WTC11 (cell line): ENCODE measurements around the gene MEGF6. TPM values are rescaled to one million over a fixed set of nuclear protein-coding genes. Genes with fewer than 3 reads are reported as not detected.

Experiments
- ATAC-seq: fragments of 200-7000 bp; cut with Tn5 transposase; 2 replicates; pipeline ENCODE4 v1.10.0; 2021; ENCODE audit warnings: mild to moderate bottlenecking, moderate library complexity
- CTCF ChIA-PET: fragments of 300-600 bp; sonication (Branson Sonifier 250); formaldehyde crosslinking; loops from one replicate; lab custom pipeline; 2021; ENCODE audit warnings: antibody characterized with exemption; lab: Charles Lee
- POLR2A ChIA-PET: fragments of 350-600 bp; sonication (Branson Sonifier 250); formaldehyde crosslinking; loops from one replicate; lab custom pipeline; 2021; ENCODE audit warnings: antibody characterized with exemption; lab: Charles Lee
- DNase-seq: peaks from one replicate; pipeline ENCODE4 v3.0.0; 2021; ENCODE audit warnings: low spot score
- H3K27ac Mint-ChIP-seq: 2 replicates; pipeline ENCODE4 v1.8.0; 2021; ENCODE audit warnings: mixed read lengths
- H3K27me3 Mint-ChIP-seq: 2 replicates; pipeline ENCODE4 v1.8.0; 2021; ENCODE audit warnings: low read depth, mild to moderate bottlenecking, moderate library complexity, mixed read lengths
- H3K36me3 Mint-ChIP-seq: 2 replicates; pipeline ENCODE4 v1.8.0; 2021; ENCODE audit warnings: mixed read lengths
- H3K4me1 Mint-ChIP-seq: 2 replicates; pipeline ENCODE4 v1.8.0; 2022; ENCODE audit warnings: mixed read lengths
- H3K4me3 Mint-ChIP-seq: 2 replicates; pipeline ENCODE4 v1.8.0; 2021; ENCODE audit warnings: mild to moderate bottlenecking, moderate library complexity, mixed read lengths
- H3K9me3 Mint-ChIP-seq: 2 replicates; pipeline ENCODE4 v1.8.0; 2021; ENCODE audit warnings: mixed read lengths
- ATF1 ChIP-seq: sonication (generic); formaldehyde crosslinking; IDR thresholded peaks from 2 replicates; pipeline ENCODE4 v1.8.1; 2023; ENCODE audit warnings: mild to moderate bottlenecking, moderate library complexity, missing genetic modification reagents
- CREM ChIP-seq: sonication (generic); formaldehyde crosslinking; IDR thresholded peaks from 2 replicates; pipeline ENCODE4 v1.8.1; 2022; ENCODE audit warnings: mild to moderate bottlenecking, missing genetic modification reagents, moderate library complexity
- ETV6 ChIP-seq: sonication (generic); formaldehyde crosslinking; IDR thresholded peaks from 2 replicates; pipeline ENCODE4 v1.8.1; 2022; ENCODE audit warnings: mild to moderate bottlenecking, missing genetic modification reagents
- FOXK1 ChIP-seq: sonication (generic); formaldehyde crosslinking; IDR thresholded peaks from 2 replicates; pipeline ENCODE4 v1.8.0; 2022; ENCODE audit warnings: mild to moderate bottlenecking, moderate library complexity, missing genetic modification reagents
- GRHL2 ChIP-seq: fragments of 250-450 bp; sonication (Bioruptor Pico); IDR thresholded peaks from 2 replicates; pipeline ENCODE4 v1.8.0; 2022; ENCODE audit warnings: mild to moderate bottlenecking, moderate library complexity; ENCODE audit not compliant: insufficient replicate concordance, severe bottlenecking
- JUN ChIP-seq: sonication (generic); formaldehyde crosslinking; IDR thresholded peaks from 2 replicates; pipeline ENCODE4 v1.8.0; 2023; ENCODE audit warnings: mild to moderate bottlenecking, missing genetic modification reagents
- KAT7 ChIP-seq: sonication (generic); formaldehyde crosslinking; IDR thresholded peaks from 2 replicates; pipeline ENCODE4 v1.8.1; 2023; ENCODE audit warnings: missing genetic modification reagents, mild to moderate bottlenecking, borderline replicate concordance
- MXD4 ChIP-seq: fragments of 250-450 bp; sonication (Bioruptor Pico); IDR thresholded peaks from 2 replicates; pipeline ENCODE4 v1.8.0; 2021; ENCODE audit warnings: mild to moderate bottlenecking, moderate library complexity, borderline replicate concordance
- NFATC4 ChIP-seq: fragments of 250-450 bp; sonication (Bioruptor Pico); IDR thresholded peaks from 2 replicates; pipeline ENCODE4 v1.9.0; 2021; ENCODE audit warnings: mild to moderate bottlenecking
- RELA ChIP-seq: sonication (generic); formaldehyde crosslinking; IDR thresholded peaks from 2 replicates; pipeline ENCODE4 v1.8.1; 2022; ENCODE audit warnings: missing genetic modification reagents, mild to moderate bottlenecking, borderline replicate concordance
- SMAD3 ChIP-seq: sonication (generic); formaldehyde crosslinking; IDR thresholded peaks from 2 replicates; pipeline ENCODE4 v1.8.0; 2022; ENCODE audit warnings: missing genetic modification reagents, mild to moderate bottlenecking, borderline replicate concordance
- SOX15 ChIP-seq: fragments of 250-450 bp; sonication (Bioruptor Pico); IDR thresholded peaks from 2 replicates; pipeline ENCODE4 v1.9.0; 2021; ENCODE audit warnings: mild to moderate bottlenecking
- ZBTB21 ChIP-seq: sonication (generic); formaldehyde crosslinking; IDR thresholded peaks from 2 replicates; pipeline ENCODE4 v1.8.1; 2023; ENCODE audit warnings: mild to moderate bottlenecking, missing genetic modification reagents, borderline replicate concordance
- ZNF138 ChIP-seq: sonication (generic); formaldehyde crosslinking; conservative IDR thresholded peaks from 2 replicates; pipeline ENCODE4 v1.8.1; 2022; ENCODE audit warnings: mild to moderate bottlenecking, moderate library complexity, missing genetic modification reagents
- total RNA-seq: library from RNA; stranded (reverse); gene quantifications from 3 replicates; pipeline ENCODE4 v1.2.3, GENCODE V29; 2021
- TF ChIP-seq, protein P1 (sequence below): sonication (generic); formaldehyde crosslinking; conservative IDR thresholded peaks from 2 replicates; pipeline ENCODE4 v1.8.1; 2023; ENCODE audit warnings: mild to moderate bottlenecking, low read depth, missing genetic modification reagents, moderate library complexity
- TF ChIP-seq, protein P2 (sequence below): fragments of 250-450 bp; sonication (Bioruptor Pico); IDR thresholded peaks from 2 replicates; pipeline ENCODE4 v1.9.0; 2021; ENCODE audit warnings: mild to moderate bottlenecking
- TF ChIP-seq, protein P3 (sequence below): fragments of 250-450 bp; sonication (Bioruptor Pico); IDR thresholded peaks from 2 replicates; pipeline ENCODE4 v1.9.0; 2021; ENCODE audit warnings: mild to moderate bottlenecking
- TF ChIP-seq, protein P4 (sequence below): sonication (generic); formaldehyde crosslinking; IDR thresholded peaks from 2 replicates; pipeline ENCODE4 v1.8.0; 2023; ENCODE audit warnings: missing genetic modification reagents
- TF ChIP-seq, protein P5 (sequence below): fragments of 250-450 bp; sonication (Bioruptor Pico); IDR thresholded peaks from 2 replicates; pipeline ENCODE4 v1.9.0; 2021; ENCODE audit warnings: moderate library complexity, mild to moderate bottlenecking, inconsistent platforms, borderline replicate concordance
- TF ChIP-seq, protein P6 (sequence below): sonication (generic); formaldehyde crosslinking; IDR thresholded peaks from 2 replicates; pipeline ENCODE4 v1.8.0; 2023; ENCODE audit warnings: missing genetic modification reagents, mild to moderate bottlenecking, borderline replicate concordance
- TF ChIP-seq, protein P7 (sequence below): sonication (generic); formaldehyde crosslinking; IDR thresholded peaks from 2 replicates; pipeline ENCODE4 v1.8.0; 2022; ENCODE audit warnings: mild to moderate bottlenecking, missing genetic modification reagents

Gene MEGF6
- total RNA-seq, 1 experiment from 2014 or later: 24.9 TPM

DNA sequence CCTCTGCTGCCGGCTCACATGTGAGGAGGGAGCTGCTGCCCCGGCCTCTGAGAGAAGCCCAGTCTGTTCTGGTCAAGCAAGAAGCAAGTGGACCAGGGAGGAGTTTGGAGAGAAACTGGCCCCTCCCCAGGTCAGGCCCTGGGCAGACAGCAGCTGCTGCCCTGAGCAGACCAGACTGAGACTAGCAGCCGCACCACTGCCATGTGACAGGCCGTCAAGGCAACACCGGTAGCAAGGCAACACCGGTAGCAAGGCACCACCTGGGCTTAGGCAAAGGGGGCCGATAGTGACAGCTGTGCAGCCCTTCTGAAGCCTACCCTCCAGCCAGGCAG is 106.5 kb downstream of the MEGF6 start (continued):
- TF ChIP-seq, protein P1, sequence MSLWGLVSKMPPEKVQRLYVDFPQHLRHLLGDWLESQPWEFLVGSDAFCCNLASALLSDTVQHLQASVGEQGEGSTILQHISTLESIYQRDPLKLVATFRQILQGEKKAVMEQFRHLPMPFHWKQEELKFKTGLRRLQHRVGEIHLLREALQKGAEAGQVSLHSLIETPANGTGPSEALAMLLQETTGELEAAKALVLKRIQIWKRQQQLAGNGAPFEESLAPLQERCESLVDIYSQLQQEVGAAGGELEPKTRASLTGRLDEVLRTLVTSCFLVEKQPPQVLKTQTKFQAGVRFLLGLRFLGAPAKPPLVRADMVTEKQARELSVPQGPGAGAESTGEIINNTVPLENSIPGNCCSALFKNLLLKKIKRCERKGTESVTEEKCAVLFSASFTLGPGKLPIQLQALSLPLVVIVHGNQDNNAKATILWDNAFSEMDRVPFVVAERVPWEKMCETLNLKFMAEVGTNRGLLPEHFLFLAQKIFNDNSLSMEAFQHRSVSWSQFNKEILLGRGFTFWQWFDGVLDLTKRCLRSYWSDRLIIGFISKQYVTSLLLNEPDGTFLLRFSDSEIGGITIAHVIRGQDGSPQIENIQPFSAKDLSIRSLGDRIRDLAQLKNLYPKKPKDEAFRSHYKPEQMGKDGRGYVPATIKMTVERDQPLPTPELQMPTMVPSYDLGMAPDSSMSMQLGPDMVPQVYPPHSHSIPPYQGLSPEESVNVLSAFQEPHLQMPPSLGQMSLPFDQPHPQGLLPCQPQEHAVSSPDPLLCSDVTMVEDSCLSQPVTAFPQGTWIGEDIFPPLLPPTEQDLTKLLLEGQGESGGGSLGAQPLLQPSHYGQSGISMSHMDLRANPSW (CRISPR knock-in tag): no peak
- TF ChIP-seq FOXK1 (CRISPR knock-in tag): no peak
- TF ChIP-seq, protein P2, sequence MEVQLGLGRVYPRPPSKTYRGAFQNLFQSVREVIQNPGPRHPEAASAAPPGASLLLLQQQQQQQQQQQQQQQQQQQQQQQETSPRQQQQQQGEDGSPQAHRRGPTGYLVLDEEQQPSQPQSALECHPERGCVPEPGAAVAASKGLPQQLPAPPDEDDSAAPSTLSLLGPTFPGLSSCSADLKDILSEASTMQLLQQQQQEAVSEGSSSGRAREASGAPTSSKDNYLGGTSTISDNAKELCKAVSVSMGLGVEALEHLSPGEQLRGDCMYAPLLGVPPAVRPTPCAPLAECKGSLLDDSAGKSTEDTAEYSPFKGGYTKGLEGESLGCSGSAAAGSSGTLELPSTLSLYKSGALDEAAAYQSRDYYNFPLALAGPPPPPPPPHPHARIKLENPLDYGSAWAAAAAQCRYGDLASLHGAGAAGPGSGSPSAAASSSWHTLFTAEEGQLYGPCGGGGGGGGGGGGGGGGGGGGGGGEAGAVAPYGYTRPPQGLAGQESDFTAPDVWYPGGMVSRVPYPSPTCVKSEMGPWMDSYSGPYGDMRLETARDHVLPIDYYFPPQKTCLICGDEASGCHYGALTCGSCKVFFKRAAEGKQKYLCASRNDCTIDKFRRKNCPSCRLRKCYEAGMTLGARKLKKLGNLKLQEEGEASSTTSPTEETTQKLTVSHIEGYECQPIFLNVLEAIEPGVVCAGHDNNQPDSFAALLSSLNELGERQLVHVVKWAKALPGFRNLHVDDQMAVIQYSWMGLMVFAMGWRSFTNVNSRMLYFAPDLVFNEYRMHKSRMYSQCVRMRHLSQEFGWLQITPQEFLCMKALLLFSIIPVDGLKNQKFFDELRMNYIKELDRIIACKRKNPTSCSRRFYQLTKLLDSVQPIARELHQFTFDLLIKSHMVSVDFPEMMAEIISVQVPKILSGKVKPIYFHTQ (CRISPR knock-in tag): no peak
- TF ChIP-seq CREM (CRISPR knock-in tag): no peak
- no peak for TF ChIP-seq SOX15 (CRISPR knock-in tag)
- no peak for TF ChIP-seq ZBTB21
- TF ChIP-seq NFATC4: no peak
- no peak for TF ChIP-seq JUN (CRISPR knock-in tag)
- TF ChIP-seq, protein P3, sequence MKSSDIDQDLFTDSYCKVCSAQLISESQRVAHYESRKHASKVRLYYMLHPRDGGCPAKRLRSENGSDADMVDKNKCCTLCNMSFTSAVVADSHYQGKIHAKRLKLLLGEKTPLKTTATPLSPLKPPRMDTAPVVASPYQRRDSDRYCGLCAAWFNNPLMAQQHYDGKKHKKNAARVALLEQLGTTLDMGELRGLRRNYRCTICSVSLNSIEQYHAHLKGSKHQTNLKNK (CRISPR knock-in tag): no peak
- TF ChIP-seq RELA (CRISPR knock-in tag): no peak
- TF ChIP-seq, protein P4, sequence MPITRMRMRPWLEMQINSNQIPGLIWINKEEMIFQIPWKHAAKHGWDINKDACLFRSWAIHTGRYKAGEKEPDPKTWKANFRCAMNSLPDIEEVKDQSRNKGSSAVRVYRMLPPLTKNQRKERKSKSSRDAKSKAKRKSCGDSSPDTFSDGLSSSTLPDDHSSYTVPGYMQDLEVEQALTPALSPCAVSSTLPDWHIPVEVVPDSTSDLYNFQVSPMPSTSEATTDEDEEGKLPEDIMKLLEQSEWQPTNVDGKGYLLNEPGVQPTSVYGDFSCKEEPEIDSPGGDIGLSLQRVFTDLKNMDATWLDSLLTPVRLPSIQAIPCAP: no peak
- TF ChIP-seq MXD4 (CRISPR knock-in tag): no peak
- no peak for TF ChIP-seq KAT7 (CRISPR knock-in tag)
- no peak for TF ChIP-seq ZNF138 (CRISPR knock-in tag)

DNA sequence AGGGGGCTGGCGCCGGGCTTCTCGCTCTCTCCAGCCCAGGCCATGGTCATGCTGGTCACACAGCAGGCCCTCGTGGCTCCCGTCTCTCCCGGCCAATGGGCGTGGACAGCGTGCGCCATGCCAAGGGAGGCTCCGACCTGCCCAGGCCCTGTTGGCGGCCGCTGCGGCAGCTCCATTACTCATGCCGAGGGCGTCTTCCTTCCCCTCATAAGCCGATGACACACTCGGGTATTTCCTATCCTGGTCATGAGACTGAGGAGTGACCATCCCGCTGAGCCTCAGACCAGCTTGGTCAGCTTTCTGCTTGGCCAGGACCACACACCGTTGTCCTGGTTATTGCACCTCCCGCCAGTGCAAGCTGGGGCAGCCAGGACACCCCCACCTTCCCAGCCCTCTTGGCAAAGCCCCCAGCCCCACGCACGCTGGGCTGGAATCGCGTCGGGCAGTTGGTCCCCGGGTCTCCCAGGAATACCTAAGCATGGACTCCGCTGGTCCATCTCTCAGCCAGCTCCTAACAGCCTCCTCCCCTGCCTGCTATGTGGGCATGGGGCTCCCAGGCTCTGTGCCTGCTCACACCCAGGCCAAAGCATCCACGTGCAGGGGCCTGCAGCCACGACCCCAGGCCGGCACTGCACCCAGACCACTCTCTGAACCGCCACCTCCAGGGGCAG is 107.0 kb downstream of the MEGF6 start:
- H3K27me3 Mint-ChIP-seq: no peaks in the 10 kb centered on the region
- ATAC-seq: no peak
- no peak overlapping the region for H3K4me3 Mint-ChIP-seq
- H3K9me3 Mint-ChIP-seq: no peaks in the 10 kb centered on the region
- no peak overlapping the region for H3K27ac Mint-ChIP-seq
- DNase-seq: no peak
- ChIA-PET POLR2A (no interaction called here), CTCF (interaction anchor here (0.8 to 6.2 kb wide), 5 partner anchors 14 to 51 kb away, joined by 3 to 71 read pairs (median 5); no protein-coding TSS in a partner anchor)
- no peaks in the 10 kb centered on the region for H3K36me3 Mint-ChIP-seq
- no peaks in the 10 kb centered on the region for H3K4me1 Mint-ChIP-seq
- TF ChIP-seq GRHL2 (no peak), ATF1 (CRISPR knock-in tag) (no peak), ZBTB21 (no peak), ETV6 (CRISPR knock-in tag) (no peak), JUN (CRISPR knock-in tag) (no peak), SMAD3 (CRISPR knock-in tag) (no peak)
- TF ChIP-seq, protein P5, sequence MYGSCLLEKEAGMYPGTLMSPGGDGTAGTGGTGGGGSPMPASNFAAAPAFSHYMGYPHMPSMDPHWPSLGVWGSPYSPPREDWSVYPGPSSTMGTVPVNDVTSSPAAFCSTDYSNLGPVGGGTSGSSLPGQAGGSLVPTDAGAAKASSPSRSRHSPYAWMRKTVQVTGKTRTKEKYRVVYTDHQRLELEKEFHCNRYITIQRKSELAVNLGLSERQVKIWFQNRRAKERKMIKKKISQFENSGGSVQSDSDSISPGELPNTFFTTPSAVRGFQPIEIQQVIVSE (CRISPR knock-in tag): no peak
- TF ChIP-seq, protein P6, sequence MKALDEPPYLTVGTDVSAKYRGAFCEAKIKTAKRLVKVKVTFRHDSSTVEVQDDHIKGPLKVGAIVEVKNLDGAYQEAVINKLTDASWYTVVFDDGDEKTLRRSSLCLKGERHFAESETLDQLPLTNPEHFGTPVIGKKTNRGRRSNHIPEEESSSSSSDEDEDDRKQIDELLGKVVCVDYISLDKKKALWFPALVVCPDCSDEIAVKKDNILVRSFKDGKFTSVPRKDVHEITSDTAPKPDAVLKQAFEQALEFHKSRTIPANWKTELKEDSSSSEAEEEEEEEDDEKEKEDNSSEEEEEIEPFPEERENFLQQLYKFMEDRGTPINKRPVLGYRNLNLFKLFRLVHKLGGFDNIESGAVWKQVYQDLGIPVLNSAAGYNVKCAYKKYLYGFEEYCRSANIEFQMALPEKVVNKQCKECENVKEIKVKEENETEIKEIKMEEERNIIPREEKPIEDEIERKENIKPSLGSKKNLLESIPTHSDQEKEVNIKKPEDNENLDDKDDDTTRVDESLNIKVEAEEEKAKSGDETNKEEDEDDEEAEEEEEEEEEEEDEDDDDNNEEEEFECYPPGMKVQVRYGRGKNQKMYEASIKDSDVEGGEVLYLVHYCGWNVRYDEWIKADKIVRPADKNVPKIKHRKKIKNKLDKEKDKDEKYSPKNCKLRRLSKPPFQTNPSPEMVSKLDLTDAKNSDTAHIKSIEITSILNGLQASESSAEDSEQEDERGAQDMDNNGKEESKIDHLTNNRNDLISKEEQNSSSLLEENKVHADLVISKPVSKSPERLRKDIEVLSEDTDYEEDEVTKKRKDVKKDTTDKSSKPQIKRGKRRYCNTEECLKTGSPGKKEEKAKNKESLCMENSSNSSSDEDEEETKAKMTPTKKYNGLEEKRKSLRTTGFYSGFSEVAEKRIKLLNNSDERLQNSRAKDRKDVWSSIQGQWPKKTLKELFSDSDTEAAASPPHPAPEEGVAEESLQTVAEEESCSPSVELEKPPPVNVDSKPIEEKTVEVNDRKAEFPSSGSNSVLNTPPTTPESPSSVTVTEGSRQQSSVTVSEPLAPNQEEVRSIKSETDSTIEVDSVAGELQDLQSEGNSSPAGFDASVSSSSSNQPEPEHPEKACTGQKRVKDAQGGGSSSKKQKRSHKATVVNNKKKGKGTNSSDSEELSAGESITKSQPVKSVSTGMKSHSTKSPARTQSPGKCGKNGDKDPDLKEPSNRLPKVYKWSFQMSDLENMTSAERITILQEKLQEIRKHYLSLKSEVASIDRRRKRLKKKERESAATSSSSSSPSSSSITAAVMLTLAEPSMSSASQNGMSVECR: no peak
- TF ChIP-seq, protein P7, sequence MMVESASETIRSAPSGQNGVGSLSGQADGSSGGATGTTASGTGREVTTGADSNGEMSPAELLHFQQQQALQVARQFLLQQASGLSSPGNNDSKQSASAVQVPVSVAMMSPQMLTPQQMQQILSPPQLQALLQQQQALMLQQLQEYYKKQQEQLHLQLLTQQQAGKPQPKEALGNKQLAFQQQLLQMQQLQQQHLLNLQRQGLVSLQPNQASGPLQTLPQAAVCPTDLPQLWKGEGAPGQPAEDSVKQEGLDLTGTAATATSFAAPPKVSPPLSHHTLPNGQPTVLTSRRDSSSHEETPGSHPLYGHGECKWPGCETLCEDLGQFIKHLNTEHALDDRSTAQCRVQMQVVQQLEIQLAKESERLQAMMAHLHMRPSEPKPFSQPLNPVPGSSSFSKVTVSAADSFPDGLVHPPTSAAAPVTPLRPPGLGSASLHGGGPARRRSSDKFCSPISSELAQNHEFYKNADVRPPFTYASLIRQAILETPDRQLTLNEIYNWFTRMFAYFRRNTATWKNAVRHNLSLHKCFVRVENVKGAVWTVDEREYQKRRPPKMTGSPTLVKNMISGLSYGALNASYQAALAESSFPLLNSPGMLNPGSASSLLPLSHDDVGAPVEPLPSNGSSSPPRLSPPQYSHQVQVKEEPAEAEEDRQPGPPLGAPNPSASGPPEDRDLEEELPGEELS (CRISPR knock-in tag): no peak
